HG02884 (cell line): ENCODE measurements around the gene PIK3CD.

Experiments used
- ATAC-seq: cut with Tn5 transposase; IDR thresholded peaks from one replicate; pipeline ENCODE4 v1.9.1; 2021; ENCODE audit warnings: mild to moderate bottlenecking, moderate library complexity; ENCODE audit not compliant: unreplicated experiment

PIK3CD gene

GRCh38 chr1:9651565-9652378 is at the start of gene PIK3CD:
PIK3CD (plus strand) TSS chr1:9651731; CDS start chr1:9710456, 58,725 bp downstream.
- ATAC-seq: no peak

- ATAC-seq: no peak
Observed at GRCh38 chr1:9601942-9602793, 49.4 kb upstream of the PIK3CD start.

GRCh38 chr1:9602794-9603167 is 48.8 kb upstream of the PIK3CD start:
- no peak for ATAC-seq

- no peak for ATAC-seq
Observed at GRCh38 chr1:9603307-9603706, 48.2 kb upstream of the PIK3CD start.

GRCh38 chr1:9603766-9604753 is 47.5 kb upstream of the PIK3CD start:
- no peak for ATAC-seq

- ATAC-seq: no peak
Observed at GRCh38 chr1:9604836-9605235, 46.7 kb upstream of the PIK3CD start.

GRCh38 chr1:9605946-9606455 is 45.5 kb upstream of the PIK3CD start:
- no peak for ATAC-seq

- no peak for ATAC-seq
Observed at GRCh38 chr1:9606458-9606857, 45.1 kb upstream of the PIK3CD start.

GRCh38 chr1:9606948-9607347 is 44.6 kb upstream of the PIK3CD start:
- ATAC-seq: no peak

- ATAC-seq: no peak
Observed at GRCh38 chr1:9607352-9607751, 44.2 kb upstream of the PIK3CD start.

- no peak for ATAC-seq
Observed at GRCh38 chr1:9609998-9610397, 41.5 kb upstream of the PIK3CD start.

GRCh38 chr1:9610548-9610947 is 41.0 kb upstream of the PIK3CD start:
- ATAC-seq: no peak

GRCh38 chr1:9611716-9612115 is 39.8 kb upstream of the PIK3CD start:
- no peak for ATAC-seq

- no peak for ATAC-seq
Observed at GRCh38 chr1:9612162-9612845, 39.2 kb upstream of the PIK3CD start.

GRCh38 chr1:9612871-9613624 is 38.5 kb upstream of the PIK3CD start:
- no peak for ATAC-seq

GRCh38 chr1:9613625-9614299 is 37.8 kb upstream of the PIK3CD start:
- ATAC-seq: no peak

- no peak for ATAC-seq
Observed at GRCh38 chr1:9615316-9616063, 36.0 kb upstream of the PIK3CD start.
